GM12875 (cell line): ENCODE data around the gene DGKI.

Experiments used
- H3K4me3 ChIP-seq: one replicate; pipeline ENCODE4 v1.5.1; 2011; ENCODE audit warnings: low read depth, low read length, control low read depth
- CTCF ChIP-seq: IDR thresholded peaks from 2 replicates; pipeline ENCODE4 v1.5.1; 2011; ENCODE audit warnings: low read depth, mild to moderate bottlenecking, control low read depth, inconsistent platforms, low read length, moderate library complexity, borderline replicate concordance; ENCODE audit not compliant: insufficient read depth

The DGKI gene

GRCh38 chr7:137354396-137354795 is 492.4 kb downstream of the DGKI start:
- no peak for TF ChIP-seq CTCF
- no peak overlapping the region for H3K4me3 ChIP-seq

DNA sequence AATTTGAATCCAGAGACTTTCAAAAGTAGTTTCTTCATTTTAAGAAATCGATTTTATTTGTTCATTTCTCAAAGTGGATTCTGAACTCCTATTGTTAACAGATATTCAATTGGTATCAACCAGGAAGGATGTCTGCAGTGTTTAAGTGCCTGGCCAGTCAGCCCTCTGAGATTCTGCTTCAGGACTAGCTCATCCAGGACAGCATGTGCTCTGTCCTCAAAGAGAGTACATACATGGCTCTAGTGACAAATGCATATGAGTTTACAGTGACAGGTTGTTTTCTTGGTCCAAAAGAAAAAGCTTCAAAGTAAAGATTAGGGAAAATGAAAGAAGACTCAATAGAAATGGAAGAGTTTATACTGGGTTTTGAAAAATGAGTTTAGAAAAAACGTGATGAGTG is 494.8 kb downstream of the DGKI start:
- TF ChIP-seq CTCF = no peak

GRCh38 chr7:137345799-137346449 is 500.9 kb downstream of the DGKI start:
- no peak overlapping the region for H3K4me3 ChIP-seq

More for the DNA sequence above, 494.8 kb downstream of the DGKI start:
- no peak overlapping the region for H3K4me3 ChIP-seq

GRCh38 chr7:137343281-137343841 is 503.4 kb downstream of the DGKI start, which contains the start of gene PTN:
TSS of gene PTN (minus strand) at chr7:137343733. CDS start at chr7:137254973, 88,760 bp downstream.
- no peak for TF ChIP-seq CTCF
- no peak within 1 kb of the TSS for H3K4me3 ChIP-seq

More at GRCh38 chr7:137345799-137346449, 500.9 kb downstream of the DGKI start:
- TF ChIP-seq CTCF = no peak

GRCh38 chr7:137342828-137343261 is 503.9 kb downstream of the DGKI start:
- TF ChIP-seq CTCF = no peak
- no peak overlapping the region for H3K4me3 ChIP-seq

- TF ChIP-seq CTCF = no peak
- no peak overlapping the region for H3K4me3 ChIP-seq
Measured at GRCh38 chr7:137342265-137342664, 504.5 kb downstream of the DGKI start.

GRCh38 chr7:137337902-137338301 is 508.9 kb downstream of the DGKI start:
- no peak overlapping the region for H3K4me3 ChIP-seq
- no peak for TF ChIP-seq CTCF
